ENCODE measurements around the gene ANOS1. TPM values are rescaled to one million over a fixed set of nuclear protein-coding genes. Genes with fewer than 3 reads are reported as not detected.
"Not testable (repeated sequence)": the region's sequence is repeated elsewhere in the genome, so short reads cannot be mapped to it uniquely, and the experiment has no call there.

Gene ANOS1
- total and polyA plus RNA-seq, 7 experiments from 2014 or later: 0.02 to 0.46 (median 0.05) TPM; not detected in 3

- H3K9me3 ChIP-seq (ENCODE audit: control insufficient read depth in 2 of 3, low read length in 3 of 3); H3K27me3 Mint-ChIP-seq; H3K4me3 Mint-ChIP-seq; H3K27ac Mint-ChIP-seq; H3K9me3 Mint-ChIP-seq; H3K4me1 ChIP-seq (ENCODE audit: control insufficient read depth in 2 of 2, insufficient read depth in 2 of 2, low read length in 2 of 2); H3K27ac ChIP-seq (ENCODE audit: low read depth, low read length); ATAC-seq; POLR2A ChIA-PET; H3K4me1 Mint-ChIP-seq; intact Hi-C loops (cut with micrococcal nuclease); CTCF ChIA-PET; DNase-seq; H3K27me3 ChIP-seq (ENCODE audit: control insufficient read depth in 2 of 2, insufficient read depth in 2 of 2, low read length in 2 of 2); H3K4me3 ChIP-seq (ENCODE audit: low read length); H3K36me3 Mint-ChIP-seq; H3K36me3 ChIP-seq (ENCODE audit: control insufficient read depth in 2 of 3, insufficient read depth in 3 of 3, low read length in 3 of 3): not testable (repeated sequence)
Observed at GRCh38 chrX:8495036-8495435, 236.9 kb downstream of the ANOS1 start.

GRCh38 chrX:8484360-8484949 is 247.5 kb downstream of the ANOS1 start:
- Mint-ChIP-seq H3K27ac (no peak overlapping the region), H3K27me3 (no peaks in the 10 kb centered on the region), H3K4me1 (no peaks in the 10 kb centered on the region), H3K4me3 (no peak overlapping the region), H3K36me3 (no peaks in the 10 kb centered on the region), H3K9me3 (peaks cover 0 to 7% (median 0%) of the 10 kb centered on the region in 11 donors)
- H3K9me3 ChIP-seq (ENCODE audit: control insufficient read depth in 2 of 3, low read length in 3 of 3): no peaks in the 10 kb centered on the region
- ATAC-seq (no peak), DNase-seq (no peak)
- H3K27ac ChIP-seq (ENCODE audit: low read depth, low read length): no peak overlapping the region
- ChIA-PET CTCF (no interaction called here), POLR2A (no interaction called here)
- intact Hi-C loops (cut with micrococcal nuclease): no loop called here
- no peaks in the 10 kb centered on the region for H3K27me3 ChIP-seq (ENCODE audit: control insufficient read depth in 2 of 2, insufficient read depth in 2 of 2, low read length in 2 of 2)
- H3K4me1 ChIP-seq (ENCODE audit: control insufficient read depth in 2 of 2, insufficient read depth in 2 of 2, low read length in 2 of 2): no peaks in the 10 kb centered on the region
- H3K4me3 ChIP-seq (ENCODE audit: low read length): no peak overlapping the region
- no peaks in the 10 kb centered on the region for H3K36me3 ChIP-seq (ENCODE audit: control insufficient read depth in 2 of 3, insufficient read depth in 3 of 3, low read length in 3 of 3)

Other genes with a start within 250 kb of the ANOS1 start
- gene FAM9A, start 69.2 kb upstream of the ANOS1 start, total RNA-seq: not detected
- gene FAM9A, start 69.2 kb upstream of the ANOS1 start, polyA plus RNA-seq: not detected

Measured in naive thymus-derived CD4-positive, alpha-beta T cell (primary cell).